GM19467 (cell line): ENCODE data around the gene MRPL47.
"Not testable (repeated sequence)": the region's sequence is repeated elsewhere in the genome, so short reads cannot be mapped to it uniquely, and the experiment has no call there.

Experiments
- ATAC-seq: cut with Tn5 transposase; IDR thresholded peaks from one replicate; pipeline ENCODE4 v1.9.1; 2021; ENCODE audit warnings: mild to moderate bottlenecking, moderate library complexity; ENCODE audit not compliant: unreplicated experiment

MRPL47 gene

DNA sequence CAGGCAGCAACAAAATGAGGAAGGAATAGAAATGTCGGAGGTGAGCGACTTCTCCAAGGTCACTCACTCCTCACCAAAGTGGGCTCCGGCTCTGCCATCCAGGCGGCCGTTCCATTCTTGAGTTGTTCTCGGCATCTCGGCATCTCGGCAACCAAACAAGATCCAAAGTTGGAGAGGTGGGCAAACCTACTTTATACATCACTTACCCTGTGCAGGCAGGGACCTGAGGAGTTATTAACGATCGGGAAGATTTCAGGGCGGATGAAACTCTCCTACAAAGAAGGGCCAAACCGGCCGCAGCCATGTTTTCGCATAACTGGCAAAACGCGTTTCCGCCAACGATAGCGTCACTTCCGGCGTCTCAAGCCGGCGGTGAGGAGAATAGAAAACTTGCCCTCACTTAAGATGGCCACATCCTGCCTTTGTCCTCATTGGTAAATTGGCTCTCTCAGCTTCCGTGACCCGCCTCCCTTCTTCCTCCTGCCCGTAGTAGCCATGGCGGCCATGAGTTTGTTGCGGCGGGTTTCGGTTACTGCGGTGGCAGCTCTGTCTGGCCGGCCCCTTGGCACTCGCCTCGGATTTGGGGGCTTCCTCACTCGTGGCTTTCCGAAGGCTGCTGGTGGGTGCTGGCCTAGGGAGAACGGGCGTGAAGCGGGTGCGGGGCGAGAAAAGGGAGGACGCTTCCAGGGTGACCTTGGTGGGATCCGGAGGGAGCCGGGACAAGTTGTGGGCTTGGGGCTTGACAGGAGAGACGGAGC is at the start of gene MRPL47, which contains the start of gene NDUFB5:
Gene MRPL47, minus strand, starts transcription at position 318 of the 758 bp plus-strand sequence. Its CDS starts 14 bp downstream, at position 304.
Gene NDUFB5, plus strand, starts transcription at position 474 of the 758 bp plus-strand sequence. Its CDS starts 22 bp downstream, at position 496.
- ATAC-seq: peak; percentile 95

DNA sequence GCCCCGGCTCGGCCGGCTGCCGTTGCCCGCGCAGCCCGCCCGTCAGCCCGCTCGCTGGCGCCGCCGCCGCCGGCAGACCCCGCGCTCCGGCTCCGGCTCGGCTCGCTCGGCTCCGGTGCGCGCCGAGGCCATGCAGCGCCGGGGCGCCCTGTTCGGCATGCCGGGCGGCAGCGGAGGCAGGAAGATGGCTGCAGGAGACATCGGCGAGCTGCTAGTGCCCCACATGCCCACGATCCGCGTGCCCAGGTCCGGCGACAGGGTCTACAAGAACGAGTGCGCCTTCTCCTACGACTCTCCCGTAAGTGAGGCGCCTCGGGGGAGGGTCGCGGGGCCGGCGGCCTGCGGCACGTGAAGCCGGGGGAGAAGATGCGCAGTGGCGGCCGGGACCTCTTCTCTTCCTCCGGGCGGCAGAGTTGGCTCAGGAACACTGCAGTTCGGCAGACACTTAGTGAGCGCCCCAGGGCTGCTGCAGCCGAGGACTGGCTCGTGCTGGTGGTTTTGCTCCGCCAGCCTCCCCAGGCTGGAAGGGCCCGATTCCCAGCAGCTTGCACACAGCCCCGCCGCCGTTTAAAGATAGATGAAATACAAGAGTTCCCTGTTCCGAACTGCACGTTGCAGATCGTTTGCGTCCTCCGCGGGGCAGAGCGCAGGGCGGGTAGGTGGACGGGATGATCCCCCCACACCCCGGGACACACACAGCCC is 48.8 kb upstream of the MRPL47 start:
- peak; percentile 49 for ATAC-seq

DNA sequence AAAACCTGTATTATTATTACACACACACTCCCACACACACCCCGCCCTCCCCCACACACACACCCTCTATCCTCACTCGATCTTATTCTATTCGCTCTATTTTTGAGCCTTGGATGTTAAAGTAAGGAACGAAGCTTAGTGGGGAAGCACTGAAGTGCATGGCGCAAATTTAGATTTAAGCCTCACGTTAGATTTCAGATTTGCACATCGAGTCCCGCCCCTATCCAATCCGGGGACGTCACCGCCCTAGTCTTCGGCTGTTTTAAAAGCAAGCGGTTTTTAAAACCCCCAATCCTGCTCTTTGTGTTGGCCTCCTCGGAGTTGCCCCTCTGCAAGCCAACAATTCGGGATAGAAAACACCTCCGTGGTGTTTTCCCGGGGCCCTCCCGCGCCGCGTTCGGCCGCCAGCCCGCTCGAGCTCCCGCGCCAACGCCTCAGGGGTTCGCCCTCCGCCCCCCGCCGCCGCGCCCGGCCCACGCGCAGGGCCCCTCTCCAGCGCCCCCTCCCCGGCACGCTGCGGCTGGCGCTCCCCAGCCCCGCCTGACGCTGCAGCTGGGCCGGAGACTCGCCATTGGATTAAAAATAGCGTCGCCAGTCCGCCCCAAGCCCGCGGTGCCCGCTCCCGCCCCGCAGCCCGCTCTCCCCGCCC is 48.1 kb upstream of the MRPL47 start, which contains the start of gene USP13:
Gene USP13, plus strand, starts transcription at position 594 of the 649 bp plus-strand sequence. CDS start 186 bp downstream, outside the sequence.
- peak; percentile 68 for ATAC-seq

DNA sequence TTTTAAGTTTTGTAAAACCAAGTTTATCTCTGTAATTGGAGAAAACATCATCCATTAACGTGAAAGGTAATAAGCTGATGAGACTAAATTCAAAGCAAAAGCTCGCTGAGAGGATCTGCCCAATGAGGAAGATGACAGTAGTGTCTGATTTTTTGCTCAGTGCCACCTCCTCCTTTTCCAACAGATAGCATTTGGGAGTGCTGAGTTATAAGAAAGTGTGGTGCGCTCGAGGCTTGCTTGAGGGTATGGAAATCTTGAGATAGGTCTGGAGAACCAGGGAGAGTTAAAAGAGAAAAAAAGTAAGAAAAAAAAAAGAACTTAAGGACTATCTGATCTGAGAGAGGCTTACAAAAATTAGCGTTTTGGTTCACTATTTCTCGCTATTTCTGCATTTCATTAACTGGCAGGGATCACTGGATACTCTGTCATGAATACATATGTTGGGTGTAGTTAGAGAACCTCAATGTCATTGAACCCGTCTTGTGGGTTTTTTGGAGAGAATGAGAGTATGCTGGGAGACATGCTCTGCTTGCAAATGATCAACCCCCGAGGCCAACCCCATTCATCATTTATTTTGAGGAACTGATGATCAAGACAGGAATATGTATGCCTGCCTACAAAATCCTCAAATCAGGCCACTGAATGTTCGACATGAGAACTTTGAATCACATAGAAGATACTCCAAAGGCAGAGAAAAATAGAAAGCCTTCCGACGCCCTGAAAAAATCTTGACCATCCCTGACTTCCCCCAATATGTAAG is 47.4 kb upstream of the MRPL47 start:
- ATAC-seq: no peak

DNA sequence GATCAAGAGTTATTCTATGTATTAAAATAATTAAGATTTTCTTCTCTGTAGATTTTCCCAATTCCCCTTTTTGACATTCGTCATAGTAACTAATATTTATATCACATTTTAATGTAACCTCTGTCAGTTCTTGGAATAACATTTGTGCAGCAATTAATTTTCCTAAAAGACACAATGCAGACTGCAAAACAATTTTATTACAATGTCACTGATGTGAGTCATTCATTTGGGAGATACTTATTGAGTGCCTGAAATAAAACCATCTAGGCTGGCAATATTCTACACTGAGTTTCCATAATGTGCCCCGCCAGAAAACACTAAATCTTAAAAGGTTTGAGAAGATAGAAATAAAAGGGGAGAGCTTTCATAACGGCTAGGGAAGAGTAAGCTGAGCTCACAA is 41.7 kb upstream of the MRPL47 start:
- no peak for ATAC-seq

DNA sequence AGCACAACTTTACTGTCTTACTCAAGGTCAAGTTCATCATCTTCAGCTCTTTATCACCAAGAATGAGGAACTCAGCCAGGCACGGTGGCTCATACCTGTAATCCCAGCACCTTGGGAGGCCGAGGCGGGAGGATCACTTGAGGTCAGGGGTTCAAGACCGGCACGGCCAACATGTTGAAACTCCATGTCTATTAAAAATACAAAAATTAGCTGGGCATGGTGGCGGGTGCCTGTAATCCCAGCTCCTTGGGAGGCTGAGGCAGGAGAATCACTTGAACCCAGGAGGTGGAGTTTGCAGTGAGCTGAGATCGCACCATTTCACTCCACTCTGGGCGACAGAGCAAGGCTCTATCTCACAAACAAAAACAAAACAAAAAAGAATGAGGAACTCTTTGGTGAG is 39.4 kb upstream of the MRPL47 start:
- ATAC-seq: not testable (repeated sequence)

DNA sequence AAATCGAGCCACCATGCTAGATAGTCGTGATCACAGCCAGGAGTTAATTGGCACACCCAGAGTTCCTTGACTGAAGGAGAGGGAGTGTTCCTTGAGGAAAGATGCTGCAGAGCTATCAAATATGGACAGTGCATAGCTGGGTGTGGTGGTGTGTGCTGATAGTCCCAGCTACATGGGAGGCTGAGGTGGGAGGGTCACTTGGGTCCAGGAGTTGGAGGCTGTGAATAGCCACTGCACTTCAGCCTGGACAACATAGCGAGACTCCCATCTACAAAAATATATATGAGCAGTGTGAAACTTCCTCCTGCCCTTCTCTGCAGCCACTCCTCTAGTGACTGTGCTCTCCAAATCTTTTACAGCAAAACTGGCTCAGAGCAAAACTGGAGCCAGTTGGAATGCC is 38.4 kb upstream of the MRPL47 start:
- ATAC-seq: no peak

DNA sequence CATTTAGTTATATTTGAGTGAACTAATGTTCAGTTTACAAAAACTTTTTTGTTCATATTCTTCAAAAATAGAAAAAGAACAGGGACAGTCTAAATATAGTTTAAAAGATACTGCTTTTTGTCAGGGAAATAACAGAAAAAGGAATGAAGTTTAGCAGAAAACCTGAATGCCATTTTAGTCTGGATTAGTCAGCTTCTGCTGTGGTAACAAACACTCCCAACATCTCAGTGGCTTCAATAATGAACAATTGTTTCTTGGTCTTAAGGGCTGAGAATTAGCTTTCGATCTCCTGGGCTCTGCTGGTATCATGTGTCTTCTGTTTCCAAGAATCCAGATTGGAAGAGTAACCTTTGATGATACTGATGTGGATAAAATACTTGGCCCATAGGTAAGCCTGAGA is 36.0 kb upstream of the MRPL47 start:
- ATAC-seq: no peak

DNA sequence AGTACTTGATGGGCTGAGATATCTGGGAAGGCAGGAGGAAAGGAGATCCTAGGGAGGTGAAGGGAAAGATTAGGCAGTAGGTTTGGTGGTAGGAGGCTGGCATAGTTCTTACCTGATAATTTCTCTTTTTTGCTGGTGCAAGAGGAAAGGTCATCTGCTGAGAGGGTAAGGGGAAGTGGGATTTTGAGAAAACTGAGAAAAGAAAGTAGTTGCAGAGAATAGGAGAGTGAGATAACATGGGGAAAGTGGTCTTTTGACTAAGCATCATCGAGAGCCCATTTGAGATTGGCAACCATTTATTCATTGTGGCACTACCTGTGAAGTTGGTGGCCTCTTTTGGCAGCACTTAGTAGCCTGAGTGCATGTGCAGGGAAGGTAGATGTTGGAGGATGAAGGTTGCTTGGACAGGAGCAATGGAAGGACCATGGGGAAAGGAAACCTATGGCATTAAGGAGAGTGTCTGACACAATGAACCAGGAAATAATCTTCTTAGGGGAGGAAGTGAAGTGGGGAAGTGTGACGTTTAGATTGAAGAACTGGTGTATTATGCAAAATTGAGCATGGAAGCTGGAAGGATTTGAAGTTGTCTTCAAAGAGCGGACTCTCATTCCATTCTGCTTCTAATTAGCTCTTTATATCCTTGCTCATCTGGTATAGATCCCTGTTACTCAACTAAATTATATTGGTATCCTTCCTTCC is 26.5 kb upstream of the MRPL47 start:
- ATAC-seq: no peak

DNA sequence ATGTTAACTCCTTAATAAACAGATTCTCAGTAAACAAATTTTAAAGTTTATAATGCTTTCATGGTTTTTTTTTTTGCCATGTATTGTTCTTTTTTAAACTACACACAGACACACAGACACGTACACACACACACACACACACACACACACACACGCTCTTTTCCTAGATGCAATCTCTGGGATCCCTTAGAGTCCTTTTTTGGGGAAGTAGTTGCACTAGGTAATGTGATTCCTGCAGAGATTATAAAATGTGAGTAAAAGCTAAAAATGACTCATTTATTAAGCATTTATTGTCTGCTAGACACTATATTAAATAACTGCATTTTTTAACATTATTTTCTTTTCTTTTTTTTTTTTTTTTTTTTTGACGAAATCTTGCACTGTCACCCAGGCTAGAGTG is 20.0 kb upstream of the MRPL47 start:
- no peak for ATAC-seq

DNA sequence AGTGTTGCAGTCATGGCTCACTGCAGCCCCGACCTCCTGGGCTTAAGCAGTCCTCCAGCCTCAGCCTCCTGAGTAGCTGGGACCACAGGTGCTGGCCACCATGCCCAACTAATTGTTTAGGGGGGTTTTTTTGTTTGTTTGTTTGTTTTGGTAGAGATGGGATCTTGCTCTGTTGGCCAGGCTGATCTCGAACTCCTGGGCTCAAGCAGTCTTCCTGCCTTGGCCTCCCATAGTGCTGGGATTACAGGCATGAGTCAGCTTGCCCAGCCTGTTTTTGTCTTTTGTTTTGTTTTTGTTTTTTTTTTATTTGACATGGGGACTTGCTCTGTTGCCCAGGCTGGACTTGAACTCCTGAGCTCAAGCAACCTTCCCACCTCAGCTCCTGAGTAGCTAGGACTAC is 17.6 kb upstream of the MRPL47 start:
- ATAC-seq: no peak

DNA sequence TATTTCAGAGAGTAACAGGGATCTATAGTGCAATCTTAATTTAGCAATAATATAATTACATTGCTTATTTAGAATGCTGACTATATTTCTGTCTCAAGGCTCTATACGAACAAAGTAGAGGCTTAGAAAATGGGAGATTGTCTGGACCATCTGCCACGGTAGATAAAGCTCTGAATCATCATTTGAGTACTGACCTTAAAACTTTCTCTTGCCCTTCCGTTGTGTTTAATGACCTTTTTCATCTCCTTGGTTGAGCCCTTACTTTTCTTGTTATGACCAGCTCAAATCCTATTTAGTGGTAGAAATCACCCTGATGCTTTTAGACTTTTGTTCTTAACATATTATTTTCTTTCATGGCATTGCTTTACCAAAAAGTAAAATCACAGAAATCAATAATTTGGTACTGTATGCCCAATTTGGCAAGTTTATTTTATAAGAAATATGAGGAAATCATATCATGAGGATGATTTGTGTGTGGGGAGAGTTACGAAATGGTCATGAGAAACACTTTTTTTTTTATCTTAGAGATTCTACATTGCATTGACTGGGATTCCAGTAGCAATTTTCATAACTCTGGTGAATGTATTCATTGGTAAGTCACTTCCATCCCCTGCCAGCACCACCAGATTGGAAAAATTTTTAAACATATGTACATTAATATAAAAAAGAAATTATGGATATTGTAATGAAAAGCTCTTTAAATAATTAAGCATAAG is 11.2 kb upstream of the MRPL47 start:
- no peak for ATAC-seq

DNA sequence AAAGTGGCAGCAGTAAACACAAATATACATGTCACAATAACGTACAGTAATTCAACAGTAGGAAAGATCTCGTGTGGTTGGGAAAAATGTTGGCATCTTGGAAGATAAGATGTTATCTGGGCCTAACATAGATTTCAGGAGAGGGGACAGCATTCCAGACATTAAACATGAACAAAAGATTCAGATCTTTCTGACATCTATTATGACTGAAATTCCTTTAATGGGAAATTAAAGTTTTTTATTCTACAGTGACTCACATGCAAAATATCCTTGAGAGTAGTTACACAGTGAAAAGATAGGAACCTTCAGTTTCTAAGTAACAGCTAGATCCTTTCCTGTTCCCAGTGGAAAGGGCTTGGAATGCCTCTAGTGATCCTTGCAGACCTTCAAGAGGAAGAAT is 9.4 kb upstream of the MRPL47 start:
- ATAC-seq: no peak

DNA sequence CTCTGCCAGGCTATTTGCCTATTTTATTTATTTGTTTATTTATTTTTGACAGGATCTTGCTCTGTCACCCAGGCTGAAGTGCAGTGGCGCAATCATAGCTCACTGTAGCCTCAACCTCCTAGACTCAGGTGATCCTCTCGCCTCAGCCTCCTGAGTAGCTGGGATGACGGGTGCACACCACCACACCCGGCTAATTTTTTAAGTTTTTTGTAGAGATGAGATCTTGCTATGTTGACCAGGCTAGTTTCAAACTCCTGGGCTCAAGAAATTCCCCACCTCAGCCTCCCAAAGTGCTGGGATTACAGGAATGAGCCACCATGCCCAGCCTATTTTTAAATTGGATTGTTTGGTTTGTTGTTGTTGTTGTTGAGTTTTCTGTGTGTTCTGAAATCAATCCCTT is 5.6 kb upstream of the MRPL47 start:
- no peak for ATAC-seq

DNA sequence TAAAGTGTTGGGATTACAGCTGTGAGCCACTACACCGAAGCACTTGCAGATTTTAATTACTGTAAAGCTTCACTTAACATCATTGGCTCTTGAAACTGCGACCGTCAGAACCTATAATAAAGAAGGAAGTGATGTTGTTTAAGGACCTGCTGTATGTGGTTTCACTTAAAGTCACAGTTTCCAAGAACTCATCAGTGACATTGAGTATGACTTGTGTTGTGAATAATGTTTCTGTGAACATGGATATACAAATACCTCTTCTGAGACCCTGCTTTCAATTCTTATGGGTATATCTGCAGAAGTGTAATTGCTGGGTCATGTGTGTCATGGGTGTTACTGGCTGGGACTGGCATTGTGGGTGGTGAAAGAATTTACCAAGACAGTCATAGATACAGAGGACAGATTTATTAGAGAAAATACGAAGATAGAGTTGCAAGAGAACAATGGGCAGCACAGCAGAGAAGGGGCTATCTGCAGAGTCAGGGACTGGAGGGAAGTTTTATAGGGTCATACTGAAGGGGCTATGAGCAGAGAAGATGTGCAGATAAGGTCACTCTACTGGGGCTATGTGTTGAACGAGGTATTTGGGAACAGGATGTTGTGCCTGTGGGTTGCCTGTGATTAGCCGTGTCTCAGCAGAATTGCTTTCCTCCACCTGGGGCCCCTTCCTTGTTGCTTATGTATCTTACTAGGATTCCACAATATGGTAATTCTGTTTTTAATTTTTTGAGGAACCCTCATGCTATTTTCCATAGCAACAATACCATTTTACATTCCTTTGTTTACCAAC is 4.7 kb upstream of the MRPL47 start:
- peak; percentile 42 for ATAC-seq

DNA sequence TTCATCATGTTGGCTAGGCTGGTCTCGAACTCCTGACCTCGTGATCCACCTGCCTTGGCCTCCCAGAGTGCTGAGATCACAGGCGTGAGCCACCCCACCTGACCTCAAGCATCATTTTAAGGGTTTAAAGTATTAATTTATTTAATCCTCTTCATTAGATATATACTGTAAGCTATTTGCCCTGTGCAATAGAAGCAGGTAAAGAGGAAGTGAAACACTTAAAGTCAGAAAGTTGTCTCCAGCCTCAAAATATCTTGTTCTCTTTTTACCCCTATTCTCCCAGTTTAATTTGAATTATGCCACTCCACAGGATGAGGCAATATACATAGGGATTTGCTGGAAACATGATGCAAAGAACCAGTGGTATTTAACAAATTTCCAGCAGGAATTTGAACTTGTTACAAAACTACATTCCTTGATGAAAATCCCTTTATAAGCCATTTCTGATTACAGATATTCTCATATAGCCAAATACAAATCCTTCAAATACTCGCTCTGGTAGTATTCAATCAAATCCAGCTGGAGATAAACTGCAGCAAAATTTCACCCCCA is 2.2 kb upstream of the MRPL47 start:
- ATAC-seq: no peak

DNA sequence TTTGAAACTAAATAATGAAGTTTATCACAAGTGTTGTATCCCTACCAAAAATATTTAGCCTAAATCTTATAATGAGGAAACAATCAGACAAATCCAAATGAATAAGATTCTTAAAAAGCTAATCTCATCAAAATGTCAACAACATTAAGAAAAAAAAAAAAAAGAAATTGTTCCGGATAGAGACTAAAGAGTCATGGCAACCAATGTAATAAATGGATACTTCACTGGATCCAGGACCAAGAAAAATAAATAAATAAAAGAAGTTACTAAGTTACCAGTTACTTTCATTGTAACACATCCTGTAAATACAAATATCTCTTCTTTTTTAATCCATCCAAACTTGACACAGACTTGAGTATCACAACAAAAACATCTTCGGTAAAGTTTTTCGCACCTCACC is 607 bp downstream of the MRPL47 start:
- no peak for ATAC-seq

DNA sequence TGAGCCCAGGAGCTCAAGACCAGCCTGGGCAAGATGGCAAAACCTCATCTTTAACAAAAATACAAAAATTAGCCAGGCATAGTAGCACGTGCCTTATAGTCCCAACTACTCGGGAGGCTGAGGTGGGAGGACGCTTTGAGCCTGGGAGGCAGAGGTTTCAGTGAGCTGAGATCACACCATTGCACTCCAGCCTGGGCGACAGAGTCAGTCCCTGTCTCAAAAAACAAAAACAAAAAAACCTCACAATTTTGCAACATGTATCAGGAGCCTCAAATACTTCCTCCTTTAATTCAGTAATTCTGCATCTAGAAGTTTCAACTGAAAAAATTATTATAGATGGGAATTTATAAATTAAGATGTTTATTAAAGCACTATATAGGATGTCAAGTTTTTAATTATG is 1.1 kb downstream of the MRPL47 start:
- no peak for ATAC-seq

DNA sequence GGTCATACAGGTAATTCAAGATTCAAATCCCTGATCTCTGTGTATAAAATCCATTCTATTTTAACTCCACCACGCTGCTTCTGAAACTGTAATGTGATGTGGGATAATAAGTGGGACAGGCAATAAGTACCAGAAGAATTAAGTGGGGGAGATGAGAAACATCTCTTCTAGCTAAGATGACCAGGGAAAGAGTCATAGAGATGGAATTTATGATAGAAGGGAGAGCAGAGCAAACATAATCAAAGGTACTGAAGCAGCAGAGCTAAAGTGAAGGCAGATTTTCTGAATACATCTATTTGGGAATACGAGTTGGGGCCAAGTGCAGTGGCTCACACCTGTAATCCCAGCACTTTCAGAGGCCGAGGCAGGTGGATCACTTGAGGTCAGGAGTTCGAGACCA is 4.9 kb downstream of the MRPL47 start:
- no peak for ATAC-seq
